LHCN-M2 (cell line): ENCODE data around the gene CCDC86. TPM values are rescaled to one million over a fixed set of nuclear protein-coding genes. Genes with fewer than 3 reads are reported as not detected.
A peak's percentile ranks its signal among the peaks of the same experiment; 100 is the strongest.

ENCODE experiments used
- DNase-seq: peaks from one replicate; pipeline ENCODE4 v3.0.0-alpha.2; 2012; ENCODE audit warnings: low read depth
- total RNA-seq: library from RNA; depleted of rRNA; stranded (reverse); fragments of >200 nt; gene quantifications from 2 replicates; pipeline ENCODE4 v1.2.3, GENCODE V29; 2014

CCDC86 gene
- total RNA-seq, 1 experiment from 2014 or later, result 33.1 TPM

DNA sequence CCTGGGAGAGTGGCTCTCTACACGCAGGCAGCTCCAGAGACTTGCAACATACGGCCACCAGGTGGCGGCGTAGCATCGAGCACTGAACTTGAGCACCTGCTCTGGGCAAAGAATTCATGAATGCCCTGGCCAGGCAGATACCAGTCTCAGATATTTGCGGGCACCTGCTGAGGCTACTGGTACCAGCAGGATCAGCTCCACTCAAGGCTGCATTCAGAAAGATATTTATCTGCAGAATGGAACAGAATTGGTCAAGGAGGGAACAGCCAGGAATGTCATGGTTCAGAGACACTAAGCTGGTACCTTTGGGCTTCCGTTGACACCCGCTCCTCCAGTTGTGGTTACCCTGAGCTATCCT lies 10.8 kb upstream of the CCDC86 start:
- DNase-seq, result peak; percentile 71

DNA sequence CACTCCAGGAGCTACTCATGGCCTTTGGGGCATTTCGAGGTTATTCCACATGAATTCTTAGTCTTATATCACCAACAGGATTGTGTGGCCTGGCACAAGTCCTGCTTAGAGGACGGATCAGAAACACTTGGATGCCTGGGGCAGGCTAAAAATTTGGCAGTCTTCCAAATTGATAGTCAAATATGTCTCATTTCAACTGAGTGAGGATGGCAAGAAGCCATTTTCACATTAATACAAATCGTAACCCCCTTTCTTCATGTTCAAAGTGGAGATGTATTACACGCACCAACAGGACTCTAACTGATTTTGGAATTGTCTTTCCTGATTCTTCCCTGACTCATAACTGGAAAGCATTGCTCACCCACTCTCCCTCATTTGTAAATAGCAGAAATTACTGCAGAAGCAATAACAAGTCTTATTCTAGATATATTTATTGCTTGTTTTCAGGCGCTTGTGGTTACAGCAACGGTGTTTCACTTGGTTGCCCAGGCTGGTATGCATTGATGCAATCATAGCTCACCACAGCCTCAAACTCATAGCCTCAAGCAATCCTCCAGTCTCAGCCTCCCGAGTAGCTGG lies 10.3 kb upstream of the CCDC86 start:
- DNase-seq, result peak; percentile 30

GRCh38 chr11:60834742-60835533 lies 7.0 kb upstream of the CCDC86 start:
- no peak for DNase-seq

DNA sequence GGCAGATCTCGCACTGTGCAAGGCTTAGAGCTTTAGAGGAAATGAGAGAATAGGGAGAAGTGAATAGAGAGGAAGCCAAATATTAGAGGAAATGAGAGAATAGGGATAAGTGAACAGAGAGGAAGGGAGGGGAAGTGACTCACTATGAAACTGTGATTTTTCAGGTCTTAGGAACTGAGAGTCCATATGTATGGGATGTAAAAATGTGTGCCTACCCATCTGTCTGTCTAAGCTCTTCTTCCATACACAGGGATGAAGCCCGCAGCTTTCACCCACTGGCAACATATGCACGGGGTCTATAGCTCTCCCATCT lies 6.4 kb upstream of the CCDC86 start:
- DNase-seq, result no peak

DNA sequence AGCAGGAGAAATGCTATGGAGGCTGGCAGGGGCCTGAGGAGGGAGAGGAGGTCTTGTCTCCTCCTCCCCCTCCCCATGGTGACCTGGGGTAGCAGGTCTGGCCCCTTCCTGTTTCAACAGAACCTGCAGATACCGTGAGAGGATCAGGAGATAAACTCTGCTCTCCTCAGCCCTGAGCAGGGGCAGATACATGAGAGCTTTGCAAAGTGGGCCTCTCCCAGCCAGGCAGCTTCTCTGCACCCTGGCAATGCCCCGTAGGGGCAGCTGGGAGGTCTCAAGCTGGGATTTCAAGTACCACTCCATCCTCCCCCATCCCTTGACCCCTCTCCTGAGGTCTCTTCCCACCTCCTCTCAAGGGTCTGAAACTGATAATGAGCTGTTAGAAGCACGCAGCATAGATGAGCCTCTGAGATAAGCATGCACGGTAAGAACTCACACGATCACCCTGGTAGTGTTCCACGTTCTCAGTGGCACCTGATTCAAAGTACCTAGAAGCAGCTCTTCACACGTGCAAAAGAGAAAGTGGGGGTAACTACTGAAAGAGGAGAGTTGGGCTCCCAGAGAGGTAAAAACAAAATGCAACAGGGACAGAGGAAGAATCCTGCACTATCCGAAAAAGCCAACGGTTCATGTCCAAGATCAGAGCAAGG lies 4.9 kb upstream of the CCDC86 start:
- DNase-seq, result no peak

DNA sequence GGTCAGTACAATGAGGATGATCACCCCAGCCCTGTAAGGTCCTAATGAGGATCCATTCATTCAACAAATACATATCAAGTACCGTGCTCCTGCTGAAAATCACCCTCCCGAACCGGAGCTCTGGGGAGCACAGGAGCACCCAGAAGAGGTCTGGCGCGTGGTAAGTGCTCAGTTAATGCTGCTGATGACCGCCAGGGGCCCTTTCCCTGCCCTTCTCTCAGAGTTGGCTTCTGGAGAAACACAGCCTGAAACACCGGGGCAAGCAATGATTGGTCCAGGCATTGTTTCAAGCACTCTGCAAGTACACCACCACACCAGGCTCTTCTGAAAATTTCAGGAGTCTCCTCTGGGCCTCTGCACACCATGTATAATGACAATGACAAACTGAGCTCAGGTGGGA lies 3.8 kb upstream of the CCDC86 start:
- DNase-seq, result no peak

GRCh38 chr11:60840470-60841430 lies 1.2 kb upstream of the CCDC86 start:
- DNase-seq, result peak; percentile 97

DNA sequence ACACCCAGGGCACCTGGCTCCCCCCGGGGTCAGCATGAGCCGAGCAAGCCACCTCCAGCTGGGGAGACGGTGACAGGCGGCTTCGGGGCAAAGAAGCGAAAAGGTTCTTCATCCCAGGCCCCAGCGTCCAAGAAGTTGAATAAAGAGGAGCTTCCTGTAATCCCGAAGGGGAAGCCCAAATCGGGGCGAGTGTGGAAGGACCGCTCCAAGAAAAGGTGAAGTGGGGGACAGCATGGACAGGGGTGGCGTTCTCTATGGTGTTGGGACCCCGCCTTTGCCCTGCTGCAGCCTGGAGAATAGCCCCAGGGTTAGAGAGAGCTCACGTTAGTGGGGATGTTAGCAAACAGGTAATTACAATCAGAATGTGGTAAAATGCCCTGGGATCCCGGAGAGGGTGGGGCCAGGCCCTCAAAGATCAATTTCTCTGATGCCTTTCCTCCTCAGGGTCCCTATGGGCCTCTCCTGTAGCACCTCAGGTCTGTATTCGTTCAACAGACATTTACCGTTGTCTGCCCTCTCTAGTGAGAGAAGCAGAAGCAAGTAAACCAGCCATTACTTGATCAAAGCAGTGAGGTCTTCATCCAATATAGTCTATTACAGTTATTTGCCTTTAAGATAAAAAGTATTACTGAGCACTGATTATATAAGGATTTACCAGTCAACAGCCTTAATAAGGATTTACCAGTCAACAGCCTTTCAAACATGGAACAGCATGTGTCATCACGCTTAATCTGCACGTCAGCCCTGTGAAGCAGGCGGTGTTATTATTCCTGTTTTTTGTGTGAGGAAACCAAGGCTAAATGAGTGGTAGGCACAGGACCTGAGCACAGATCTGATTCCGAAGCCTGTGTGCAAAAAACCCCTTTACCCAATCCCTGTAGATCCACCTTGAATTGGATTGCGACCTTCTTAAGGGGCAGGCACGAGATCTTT lies 1.0 kb downstream of the CCDC86 start:
- DNase-seq, result no peak

DNA sequence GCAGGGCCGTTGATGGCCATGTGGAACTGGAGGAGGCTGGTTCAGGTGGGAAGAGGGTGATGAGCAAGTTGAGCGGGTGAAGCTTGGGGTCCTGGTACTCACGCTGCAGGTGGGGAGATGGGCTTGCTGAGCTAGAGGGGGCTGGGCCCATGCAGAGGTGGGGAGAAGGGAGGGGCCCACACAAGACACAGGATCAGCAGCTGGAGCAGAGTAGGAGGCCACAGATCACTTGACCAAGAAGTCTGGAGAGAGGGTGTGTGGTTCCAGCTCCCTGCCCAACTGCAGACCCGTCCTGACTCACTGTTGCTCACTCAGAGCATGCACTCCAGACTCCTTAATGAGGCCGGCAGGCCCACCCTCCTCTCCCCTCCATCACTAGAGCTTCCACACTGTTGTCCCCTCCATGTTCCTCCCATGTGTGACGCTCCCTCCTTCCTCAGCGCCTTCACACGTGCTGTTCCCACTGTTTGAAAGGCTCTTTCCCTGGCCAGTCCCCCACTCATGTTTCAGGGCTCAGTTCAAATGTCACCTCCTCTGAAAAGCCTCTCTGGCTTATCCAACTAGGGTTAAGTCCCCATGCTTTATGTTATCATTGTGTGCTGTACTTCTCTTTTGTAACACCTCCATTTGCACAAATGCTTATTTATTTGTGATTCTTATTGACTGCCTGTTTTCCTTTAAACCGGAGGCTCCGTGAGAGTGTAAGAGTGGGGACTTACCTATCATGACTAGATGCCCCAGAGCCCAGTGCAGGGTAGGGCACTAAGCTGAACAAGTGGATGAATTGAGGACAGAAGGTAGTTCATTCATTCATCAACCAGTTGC lies 2.3 kb downstream of the CCDC86 start:
- DNase-seq, result peak; percentile 39

DNA sequence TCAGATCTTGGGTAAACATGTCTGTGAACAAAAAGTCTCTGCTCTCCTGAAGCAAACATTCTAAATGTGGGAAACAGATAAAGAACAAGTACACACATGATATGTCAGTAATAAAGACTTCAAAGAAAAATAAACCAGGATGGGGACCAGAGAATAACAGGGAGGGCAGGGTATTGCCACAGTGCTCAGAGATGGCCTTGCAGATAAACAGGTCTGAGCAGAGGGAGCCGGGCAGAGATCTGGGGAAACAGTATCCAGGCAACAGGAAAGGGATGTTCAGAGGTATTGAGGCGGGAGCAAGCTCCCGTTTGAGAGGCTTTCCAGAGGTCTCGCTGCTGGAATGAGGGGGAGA lies 2.9 kb downstream of the CCDC86 start:
- no peak for DNase-seq

DNA sequence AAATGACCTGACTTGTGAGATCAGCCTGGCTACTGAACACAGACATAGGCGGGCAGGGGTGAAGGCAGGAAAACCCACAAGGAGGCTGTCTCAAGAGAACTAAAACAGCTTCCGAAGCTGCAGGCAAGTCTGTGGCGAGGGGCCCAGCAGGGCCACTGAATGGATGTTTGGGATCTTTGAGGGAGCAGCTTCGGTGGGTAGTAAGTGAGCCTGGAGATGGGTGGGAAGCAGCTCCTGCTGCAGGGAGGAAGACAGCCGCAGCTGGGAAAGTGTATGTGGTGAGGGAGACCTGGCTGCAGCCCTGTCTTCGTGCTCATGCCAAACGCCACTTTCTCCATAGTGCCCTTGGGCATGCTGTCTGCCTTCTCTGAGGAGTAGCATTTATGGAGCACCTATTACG lies 3.4 kb downstream of the CCDC86 start:
- no peak for DNase-seq

DNA sequence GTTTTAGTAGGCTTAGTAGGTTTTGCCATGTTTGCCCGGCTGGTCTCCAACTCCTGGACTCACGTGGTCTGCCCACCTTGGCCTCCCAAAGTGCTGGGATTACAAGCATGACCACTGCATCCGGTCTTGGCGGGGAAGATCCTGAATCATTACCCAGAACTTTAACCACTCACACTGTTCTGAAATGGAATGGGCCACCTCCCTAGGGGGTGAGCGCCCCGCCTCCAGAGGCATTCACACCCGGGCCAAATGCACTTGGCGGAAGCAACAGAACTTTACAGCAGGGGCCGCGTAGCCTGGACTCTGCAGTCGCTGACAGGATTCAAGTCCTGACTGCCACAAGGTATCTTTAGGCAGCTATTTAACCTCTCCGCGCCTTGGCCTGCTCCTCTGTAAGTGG lies 5.4 kb downstream of the CCDC86 start:
- DNase-seq, result no peak

DNA sequence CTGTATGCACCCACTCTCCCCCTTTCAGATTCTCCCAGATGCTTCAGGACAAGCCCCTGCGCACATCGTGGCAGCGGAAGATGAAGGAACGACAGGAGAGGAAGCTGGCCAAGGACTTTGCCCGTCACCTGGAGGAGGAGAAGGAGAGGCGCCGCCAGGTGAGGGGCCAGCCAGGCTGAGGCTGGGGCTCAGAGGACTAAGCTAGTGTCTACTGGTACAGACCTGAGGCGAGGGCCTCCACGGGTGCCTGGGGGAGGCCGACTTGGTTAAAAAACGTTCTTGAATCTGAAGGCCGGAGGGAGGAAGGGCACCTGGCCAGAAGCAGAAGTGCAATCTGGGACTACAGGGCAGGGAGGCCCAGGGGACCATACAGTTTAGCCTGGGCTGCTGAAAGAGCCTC lies 6.0 kb downstream of the CCDC86 start:
- DNase-seq, result no peak

- no peak for DNase-seq
Measured at GRCh38 chr11:60848714-60849151, 6.8 kb downstream of the CCDC86 start.

DNA sequence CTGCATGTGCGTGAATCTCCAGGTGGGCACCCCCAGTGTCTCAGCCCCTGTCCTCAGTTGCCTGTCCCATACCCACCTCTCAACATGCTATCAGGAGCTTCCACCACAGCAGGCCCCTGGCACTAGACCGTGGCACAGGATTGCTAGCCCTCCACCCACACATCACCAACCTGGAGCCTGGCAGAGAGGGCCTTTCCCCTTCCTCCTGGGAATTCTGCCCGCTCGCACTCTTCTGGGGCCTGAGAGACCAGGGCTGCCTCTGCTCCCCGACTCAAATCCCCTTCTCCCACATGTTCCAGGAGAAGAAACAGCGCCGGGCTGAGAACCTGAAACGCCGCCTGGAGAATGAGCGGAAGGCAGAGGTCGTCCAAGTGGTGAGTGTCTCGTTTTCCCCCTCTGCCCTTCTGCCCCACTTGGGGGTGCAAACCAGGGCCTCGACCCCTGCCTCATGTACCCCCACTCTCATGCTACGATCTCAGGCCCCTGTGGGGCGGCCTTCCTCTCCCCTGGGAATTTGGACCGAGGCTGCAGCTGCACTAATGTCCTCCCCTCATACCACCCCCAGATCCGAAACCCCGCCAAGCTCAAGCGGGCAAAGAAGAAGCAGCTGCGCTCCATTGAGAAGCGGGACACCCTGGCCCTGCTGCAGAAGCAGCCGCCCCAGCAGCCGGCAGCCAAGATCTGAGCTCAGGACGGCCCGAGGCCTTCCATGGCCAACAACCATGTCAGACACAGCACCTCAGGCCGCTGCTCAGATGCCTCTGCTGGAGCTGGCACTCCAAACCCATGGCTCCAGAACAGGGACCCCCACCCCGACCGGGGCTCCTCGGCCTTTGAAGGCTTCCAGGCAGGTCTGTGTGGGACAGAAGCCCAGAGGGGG lies 8.0 kb downstream of the CCDC86 start:
- DNase-seq, result no peak

- no peak for DNase-seq
Measured at GRCh38 chr11:60851327-60852104, 9.6 kb downstream of the CCDC86 start.

DNA sequence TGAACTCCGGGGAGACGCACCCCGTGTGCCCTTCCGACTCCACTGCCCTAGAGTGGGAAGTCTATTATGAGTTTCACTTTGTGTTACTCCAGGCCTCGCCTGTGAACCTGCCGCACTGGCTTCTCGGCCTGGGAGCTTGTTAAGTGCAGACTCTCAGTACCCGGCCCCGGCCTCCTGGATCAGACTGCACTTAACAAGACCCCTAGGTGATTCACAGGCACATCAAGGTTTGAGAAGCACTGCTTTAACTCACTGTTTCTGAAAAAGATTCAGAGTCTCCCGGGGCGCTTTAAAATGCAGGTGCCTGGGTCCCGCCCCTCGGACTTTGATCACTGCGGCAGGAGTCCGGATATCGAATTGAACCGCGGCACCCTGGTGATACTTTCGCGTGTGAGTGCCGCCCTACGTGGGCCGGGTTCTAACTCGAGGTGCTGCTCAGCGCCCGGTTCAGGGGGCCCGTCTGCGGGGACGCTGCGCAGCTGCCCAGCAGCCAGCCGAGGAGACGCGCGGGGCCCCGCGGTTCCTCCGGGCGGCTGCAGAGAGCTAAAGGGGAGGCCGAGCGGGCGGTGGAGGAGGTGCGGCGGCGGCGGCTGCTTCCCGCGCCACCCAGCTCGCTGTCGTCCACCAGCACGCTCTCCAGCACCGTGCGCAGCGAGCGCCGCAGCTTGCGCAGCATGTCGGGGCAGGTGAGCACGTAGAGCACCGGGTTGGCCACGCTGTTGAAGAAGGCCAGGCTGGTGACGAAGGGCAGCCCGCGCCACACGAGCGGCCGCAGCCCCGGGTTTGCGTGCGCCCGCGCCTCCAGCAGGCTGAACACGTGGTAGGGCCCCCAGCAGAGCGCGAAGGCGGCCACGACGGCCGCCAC lies 10.4 kb downstream of the CCDC86 start:
- DNase-seq, result no peak
